GM19397 (cell line): ENCODE data around the gene TMEM231.
"Not testable (repeated sequence)": the region's sequence is repeated elsewhere in the genome, so short reads cannot be mapped to it uniquely, and the experiment has no call there.

Source experiments
- ATAC-seq: cut with Tn5 transposase; IDR thresholded peaks from one replicate; pipeline ENCODE4 v1.9.1; 2021; ENCODE audit warnings: mild to moderate bottlenecking, moderate library complexity; ENCODE audit not compliant: unreplicated experiment

TMEM231 gene

GRCh38 chr16:75534560-75535205 is 21.4 kb downstream of the TMEM231 start:
- ATAC-seq, result no peak

- ATAC-seq, result no peak
Observed at GRCh38 chr16:75532791-75533190, 23.3 kb downstream of the TMEM231 start.

- ATAC-seq, result no peak
Observed at GRCh38 chr16:75532142-75532765, 23.8 kb downstream of the TMEM231 start.

GRCh38 chr16:75529959-75530358 is 26.1 kb downstream of the TMEM231 start:
- ATAC-seq, result no peak

- ATAC-seq, result no peak
Observed at GRCh38 chr16:75529056-75529905, 26.8 kb downstream of the TMEM231 start.

- no peak for ATAC-seq
Observed at GRCh38 chr16:75527825-75528299, 28.2 kb downstream of the TMEM231 start.

- ATAC-seq, result no peak
Observed at GRCh38 chr16:75526032-75526790, 29.8 kb downstream of the TMEM231 start.

- ATAC-seq, result no peak
Observed at GRCh38 chr16:75519175-75519574, 36.9 kb downstream of the TMEM231 start.

- not testable (repeated sequence) for ATAC-seq
Observed at GRCh38 chr16:75516189-75516966, 39.7 kb downstream of the TMEM231 start.

GRCh38 chr16:75514296-75514695 is 41.8 kb downstream of the TMEM231 start:
- ATAC-seq, result no peak

GRCh38 chr16:75506574-75506973 is 49.5 kb downstream of the TMEM231 start:
- no peak for ATAC-seq

GRCh38 chr16:75506107-75506506 is 49.9 kb downstream of the TMEM231 start:
- no peak for ATAC-seq

GRCh38 chr16:75503801-75504200 is 52.3 kb downstream of the TMEM231 start:
- ATAC-seq, result no peak

- no peak for ATAC-seq
Observed at GRCh38 chr16:75502916-75503605, 53.0 kb downstream of the TMEM231 start.

- ATAC-seq, result not testable (repeated sequence)
Observed at GRCh38 chr16:75501820-75502219, 54.2 kb downstream of the TMEM231 start.

- no peak for ATAC-seq
Observed at GRCh38 chr16:75501359-75501758, 54.7 kb downstream of the TMEM231 start.

GRCh38 chr16:75498605-75499322 is 57.3 kb downstream of the TMEM231 start:
- ATAC-seq, result not testable (repeated sequence)

GRCh38 chr16:75497558-75497957 is 58.5 kb downstream of the TMEM231 start:
- no peak for ATAC-seq
